NCI-H2171 (cell line): ENCODE data around the gene SYNDIG1.

ENCODE experiments used
- DNase-seq: peaks from one replicate; lab custom pipeline; 2025; lab: John Stamatoyannopoulos, UW

SYNDIG1 gene

GRCh38 chr20:24674921-24675605 lies 205.6 kb downstream of the SYNDIG1 start:
- no peak for DNase-seq

GRCh38 chr20:24675651-24676352 lies 206.4 kb downstream of the SYNDIG1 start:
- DNase-seq = no peak

- DNase-seq = no peak
These were observed 207.0 kb downstream of the SYNDIG1 start for GRCh38 chr20:24676353-24676977.

- DNase-seq = no peak
These were observed 207.5 kb downstream of the SYNDIG1 start for GRCh38 chr20:24676978-24677370.

- no peak for DNase-seq
These were observed 208.3 kb downstream of the SYNDIG1 start for GRCh38 chr20:24677626-24678315.

- DNase-seq = no peak
These were observed 209.1 kb downstream of the SYNDIG1 start for GRCh38 chr20:24678351-24679106.

- no peak for DNase-seq
These were observed 210.1 kb downstream of the SYNDIG1 start for GRCh38 chr20:24679448-24680047.

GRCh38 chr20:24681634-24682495 lies 212.4 kb downstream of the SYNDIG1 start:
- no peak for DNase-seq

- no peak for DNase-seq
These were observed 213.1 kb downstream of the SYNDIG1 start for GRCh38 chr20:24682496-24682985.

- DNase-seq = no peak
These were observed 214.2 kb downstream of the SYNDIG1 start for GRCh38 chr20:24683676-24684075.

GRCh38 chr20:24684421-24684871 lies 215.0 kb downstream of the SYNDIG1 start:
- no peak for DNase-seq

- DNase-seq = no peak
These were observed 215.7 kb downstream of the SYNDIG1 start for GRCh38 chr20:24684956-24685691.

GRCh38 chr20:24685736-24686135 lies 216.3 kb downstream of the SYNDIG1 start:
- DNase-seq = no peak

- DNase-seq = no peak
These were observed 216.7 kb downstream of the SYNDIG1 start for GRCh38 chr20:24686156-24686555.

- DNase-seq = no peak
These were observed 221.0 kb downstream of the SYNDIG1 start for GRCh38 chr20:24690408-24690807.

- DNase-seq = no peak
These were observed 222.5 kb downstream of the SYNDIG1 start for GRCh38 chr20:24691901-24692351.

- no peak for DNase-seq
These were observed 223.2 kb downstream of the SYNDIG1 start for GRCh38 chr20:24692446-24693200.

GRCh38 chr20:24693466-24694156 lies 224.2 kb downstream of the SYNDIG1 start:
- DNase-seq = no peak
